ENCODE results near the gene ZNF229.
"Not testable (repeated sequence)": the region's sequence is repeated elsewhere in the genome, so short reads cannot be mapped to it uniquely, and the experiment has no call there.

DNA sequence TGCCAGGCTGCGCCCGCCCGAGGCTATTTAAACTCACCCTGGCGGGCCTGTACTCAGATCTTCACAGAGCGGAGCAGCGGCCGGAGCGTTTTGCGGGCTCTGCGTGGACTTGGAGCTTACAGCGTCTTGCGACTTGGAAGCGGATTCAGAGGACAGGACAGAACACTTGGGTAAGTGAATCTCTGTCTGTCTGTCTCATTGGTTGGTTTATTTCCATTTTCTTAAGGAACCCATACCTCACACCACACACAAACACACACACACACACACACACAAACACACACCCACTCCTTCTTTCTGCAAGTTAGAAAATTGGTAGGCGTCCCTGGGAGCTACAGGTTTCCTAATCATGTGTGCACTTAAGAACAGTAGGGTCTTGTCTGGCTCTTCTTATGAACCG, 32.7 kb downstream of the ZNF229 start:
- not testable (repeated sequence) for TF ChIP-seq YY1 (IDR thresholded peaks at IDR 0.05; ENCODE audit: insufficient read depth, insufficient read length); SUZ12 (IDR thresholded peaks at IDR 0.05; ENCODE audit: extremely low read depth, insufficient read depth, insufficient read length); ZNF274 (IDR thresholded peaks at IDR 0.05; ENCODE audit: low read depth, low read length)

Measured in NT2/D1 (cell line).